Epithelial cell of esophagus (primary cell): ENCODE measurements around the gene PMEPA1.
A peak's percentile ranks its signal among the peaks of the same experiment; 100 is the strongest.

Experiments
- DNase-seq: peaks from one replicate; pipeline ENCODE4 v3.0.0; 2010; ENCODE audit warnings: low read depth
- H3K4me3 ChIP-seq: 2 replicates; pipeline ENCODE4 v1.5.1; 2011; ENCODE audit warnings: mild to moderate bottlenecking, low read length, control low read depth
- CTCF ChIP-seq: IDR thresholded peaks from 2 replicates; pipeline ENCODE4 v1.5.1; 2011; ENCODE audit warnings: low read depth, mild to moderate bottlenecking, low read length, control low read depth, inconsistent platforms; ENCODE audit not compliant: insufficient read depth; ENCODE audit errors: missing control alignments

Gene PMEPA1

GRCh38 chr20:57675773-57676172, 34.0 kb downstream of the PMEPA1 start:
- DNase-seq = no peak
- no peak for TF ChIP-seq CTCF
- no peak overlapping the region for H3K4me3 ChIP-seq

GRCh38 chr20:57672953-57673575, 36.8 kb downstream of the PMEPA1 start:
- no peak overlapping the region for H3K4me3 ChIP-seq
- DNase-seq = no peak
- no peak for TF ChIP-seq CTCF

- TF ChIP-seq CTCF = no peak
- no peak for DNase-seq
- H3K4me3 ChIP-seq = no peak overlapping the region
Measured at GRCh38 chr20:57672164-57672563, 37.7 kb downstream of the PMEPA1 start.

- TF ChIP-seq CTCF = no peak
- peak; percentile 17 for DNase-seq
Measured at GRCh38 chr20:57671662-57672061, 38.2 kb downstream of the PMEPA1 start.

GRCh38 chr20:57671072-57671391, 38.8 kb downstream of the PMEPA1 start:
- TF ChIP-seq CTCF = no peak
- H3K4me3 ChIP-seq = no peak overlapping the region
- no peak for DNase-seq

More at GRCh38 chr20:57671662-57672061, 38.2 kb downstream of the PMEPA1 start:
- no peak overlapping the region for H3K4me3 ChIP-seq

- no peak for DNase-seq
- TF ChIP-seq CTCF = no peak
- no peak overlapping the region for H3K4me3 ChIP-seq
Measured at GRCh38 chr20:57670288-57671071, 39.3 kb downstream of the PMEPA1 start.

- no peak for DNase-seq
- no peak overlapping the region for H3K4me3 ChIP-seq
- TF ChIP-seq CTCF = no peak
Measured at GRCh38 chr20:57669632-57670031, 40.2 kb downstream of the PMEPA1 start.
